HepG2 (cell line): ENCODE results near the gene MIX23. TPM values are rescaled to one million over a fixed set of nuclear protein-coding genes. Genes with fewer than 3 reads are reported as not detected.
A peak's percentile ranks its signal among the peaks of the same experiment; 100 is the strongest.

Experiments used
- EHMT2 ChIP-seq: fragments of 200-600 bp; sonication (generic); IDR thresholded peaks from 2 replicates; pipeline ENCODE4 v1.7.0; 2017; ENCODE audit warnings: antibody characterized with exemption, low read depth, low read length, borderline replicate concordance
- ETS1 ChIP-seq: sonication (generic); formaldehyde crosslinking; IDR thresholded peaks from 2 replicates; pipeline ENCODE4 v1.4.0; 2020; ENCODE audit warnings: missing genetic modification reagents
- FOSL1 ChIP-seq: sonication (generic); formaldehyde crosslinking; IDR thresholded peaks from 2 replicates; pipeline ENCODE4 v1.9.0; 2021; ENCODE audit warnings: missing genetic modification reagents, borderline replicate concordance
- FOXA3 ChIP-seq: IDR thresholded peaks from 2 replicates; pipeline ENCODE4 v1.6.1; 2016; ENCODE audit warnings: missing genetic modification reagents, missing compliant biosample characterization
- FOXM1 ChIP-seq: sonication (generic); formaldehyde crosslinking; IDR thresholded peaks from 2 replicates; pipeline ENCODE4 v1.5.0; 2020; ENCODE audit warnings: missing genetic modification reagents
- GLI4 ChIP-seq: sonication (generic); formaldehyde crosslinking; IDR thresholded peaks from 2 replicates; pipeline ENCODE4 v1.5.1; 2020; ENCODE audit warnings: missing genetic modification reagents, mild to moderate bottlenecking, moderate library complexity, borderline replicate concordance
- IRF9 ChIP-seq: sonication (generic); formaldehyde crosslinking; IDR thresholded peaks from 2 replicates; pipeline ENCODE4 v1.8.0; 2022; ENCODE audit warnings: missing genetic modification reagents, mild to moderate bottlenecking, borderline replicate concordance
- MAFG ChIP-seq: sonication (generic); formaldehyde crosslinking; IDR thresholded peaks from 2 replicates; pipeline ENCODE4 v1.5.1; 2020; ENCODE audit warnings: mild to moderate bottlenecking, missing genetic modification reagents
- MBNL3 ChIP-seq: fragments of 250-450 bp; sonication (Bioruptor Pico); conservative IDR thresholded peaks from 2 replicates; pipeline ENCODE4 v1.8.0; 2022; ENCODE audit warnings: mild to moderate bottlenecking, inconsistent platforms
- NFIC ChIP-seq: IDR thresholded peaks from 2 replicates; pipeline ENCODE4 v1.6.1; 2012; ENCODE audit warnings: mild to moderate bottlenecking, low read length, inconsistent platforms
- RAD21 ChIP-seq: fragments of 450-650 bp; formaldehyde crosslinking; IDR thresholded peaks from 2 replicates; pipeline ENCODE4 v1.5.0; 2020; ENCODE audit warnings: mild to moderate bottlenecking
- TFDP1 ChIP-seq: IDR thresholded peaks from 2 replicates; pipeline ENCODE4 v1.6.1; 2016; ENCODE audit warnings: missing compliant biosample characterization, missing genetic modification reagents, borderline replicate concordance
- ZFP91 ChIP-seq: sonication (generic); formaldehyde crosslinking; IDR thresholded peaks from 2 replicates; pipeline ENCODE4 v1.9.0; 2022; ENCODE audit warnings: missing genetic modification reagents, mild to moderate bottlenecking, borderline replicate concordance
- ZNF337 ChIP-seq: sonication (generic); formaldehyde crosslinking; IDR thresholded peaks from 2 replicates; pipeline ENCODE4 v1.5.1; 2020; ENCODE audit warnings: missing genetic modification reagents, low read depth, mild to moderate bottlenecking, borderline replicate concordance
- ZNF367 ChIP-seq: sonication (generic); formaldehyde crosslinking; IDR thresholded peaks from 2 replicates; pipeline ENCODE4 v1.4.0; 2020; ENCODE audit warnings: missing genetic modification reagents, borderline replicate concordance
- ZNF484 ChIP-seq: sonication (generic); formaldehyde crosslinking; IDR thresholded peaks from 2 replicates; pipeline ENCODE4 v1.5.1; 2020; ENCODE audit warnings: mild to moderate bottlenecking, low read depth, missing genetic modification reagents, borderline replicate concordance
- ZNF552 ChIP-seq: sonication (generic); formaldehyde crosslinking; IDR thresholded peaks from 2 replicates; pipeline ENCODE4 v1.9.0; 2022; ENCODE audit warnings: missing genetic modification reagents, mild to moderate bottlenecking, borderline replicate concordance
- ZNF687 ChIP-seq: sonication (generic); formaldehyde crosslinking; IDR thresholded peaks from 2 replicates; pipeline ENCODE4 v1.5.1; 2020; ENCODE audit warnings: mild to moderate bottlenecking, missing genetic modification reagents, moderate library complexity
- ZNF737 ChIP-seq: sonication (generic); formaldehyde crosslinking; IDR thresholded peaks from 2 replicates; pipeline ENCODE4 v1.5.0; 2020; ENCODE audit warnings: missing genetic modification reagents, mild to moderate bottlenecking, borderline replicate concordance
- polyA plus RNA-seq, 8 experiments: library from polyadenylated mRNA; depleted of rRNA in 3 of 8; stranded (reverse) in 7 of 8; unstranded in 1 of 8; fragments of >200 nt; fragmentation: Illumina TruSeq in 4 of 8; extraction: Trizol in 4 of 8; gene quantifications; 2 replicates each; pipeline versions ENCODE4 v1.2.1 to v1.2.3, GENCODE V29; 2011 to 2016; ENCODE audit warnings: low read depth in 4 of 8, missing spikeins in 1 of 8, mixed read lengths in 1 of 8; ENCODE audit not compliant: insufficient read depth in 1 of 8
- total RNA-seq, 5 experiments: library from RNA; depleted of rRNA; stranded (reverse); fragments of >200 nt; fragmentation: Illumina TruSeq; extraction: Trizol; gene quantifications; 2 replicates each; pipeline ENCODE4 v1.2.3, GENCODE V29; 2016; ENCODE audit warnings: low read depth in 1 of 5

Gene MIX23
- total and polyA plus RNA-seq, 2 of the 13 experiments (the other 11 are each of a cell fraction or from before 2014, with no cell fraction given) = 20.0 to 152 TPM

- TF ChIP-seq ZNF484 (CRISPR knock-in tag) = 0 out of 2 replicates have a peak, but pooled peaks have one; percentile 20
- TF ChIP-seq TFDP1 = peak; percentile 57; the same call in 1 of the 2 replicates
- peak; percentile 9; the same call in 1 of the 2 replicates for TF ChIP-seq NFIC
- peak; percentile 33; the same call in 1 of the 2 replicates for TF ChIP-seq ZFP91 (CRISPR knock-in tag)
- TF ChIP-seq MBNL3 = no peak
- no peak for TF ChIP-seq FOXM1 (CRISPR knock-in tag)
- TF ChIP-seq ZNF687 (CRISPR knock-in tag) = peak; percentile 92
- no peak; the same call in 1 of the 2 replicates for TF ChIP-seq GLI4 (CRISPR knock-in tag)
- no peak for TF ChIP-seq ZNF552 (CRISPR knock-in tag)
- TF ChIP-seq ZNF737 (CRISPR knock-in tag) = peak; percentile 31; the same call in 1 of the 2 replicates
- no peak for TF ChIP-seq MAFG (CRISPR knock-in tag)
- TF ChIP-seq EHMT2 = no peak
- no peak for TF ChIP-seq ETS1 (CRISPR knock-in tag)
- TF ChIP-seq FOSL1 (CRISPR knock-in tag) = no peak
- TF ChIP-seq ZNF367 = no peak
- no peak for TF ChIP-seq ZNF337 (CRISPR knock-in tag)
- TF ChIP-seq IRF9 (CRISPR knock-in tag) = peak; percentile 70; the same call in 1 of the 2 replicates
- TF ChIP-seq FOXA3 (CRISPR knock-in tag) = no peak
- no peak for TF ChIP-seq RAD21 (CRISPR knock-in tag)
These were observed at the start of gene MIX23 (continued) for GRCh38 chr3:122382888-122383666.
